H1 (cell line): Measurements from ENCODE around the gene TFRC. TPM values are rescaled to one million over a fixed set of nuclear protein-coding genes. Genes with fewer than 3 reads are reported as not detected.

Experiments used
- CTCF ChIA-PET: fragments of 300-600 bp; sonication (Branson Sonifier 250); formaldehyde crosslinking; loops from one replicate; lab custom pipeline; 2021; ENCODE audit not compliant: partially characterized antibody; lab: Charles Lee
- POLR2A ChIA-PET: fragments of 300-600 bp; sonication (Branson Sonifier 250); formaldehyde crosslinking; loops from one replicate; lab custom pipeline; 2021; ENCODE audit warnings: inconsistent platforms; ENCODE audit not compliant: partially characterized antibody; lab: Charles Lee
- DNase-seq, 2 experiments: peaks; one replicate each; pipeline versions ENCODE4 v3.0.0 to v3.0.0-alpha.2; 2010 to 2022; ENCODE audit warnings: low spot score in 2 of 2, low read depth in 1 of 2, mixed read lengths in 1 of 2
- FAIRE-seq: peaks from 2 replicates; lab custom pipeline; 2011; peaks lifted over from hg19 to GRCh38; lab: Jason Lieb, UNC
- H2AFZ ChIP-seq: 2 replicates; pipeline ENCODE4 v1.8.1; 2012; ENCODE audit warnings: low read length, inconsistent platforms
- H2AK5ac ChIP-seq: 2 replicates; pipeline ENCODE4 v1.6.1; 2013; ENCODE audit warnings: low read depth, low read length
- H2BK120ac ChIP-seq: replicated peaks from 2 replicates; pipeline ENCODE3; 2013; ENCODE audit warnings: low read depth, low read length, inconsistent platforms
- H2BK12ac ChIP-seq: 2 replicates; pipeline ENCODE4 v1.6.1; 2013; ENCODE audit warnings: low read depth, low read length
- H2BK15ac ChIP-seq: 2 replicates; pipeline ENCODE4 v1.6.1; 2013; ENCODE audit warnings: low read length
- H2BK20ac ChIP-seq: 2 replicates; pipeline ENCODE4 v1.6.1; 2013; ENCODE audit warnings: low read length
- H2BK5ac ChIP-seq: 2 replicates; pipeline ENCODE4 v1.6.1; 2013; ENCODE audit warnings: low read depth, low read length
- H3K14ac ChIP-seq: 2 replicates; pipeline ENCODE4 v1.6.1; 2013; ENCODE audit warnings: inconsistent platforms; ENCODE audit not compliant: insufficient read length
- H3K18ac ChIP-seq: 2 replicates; pipeline ENCODE4 v1.6.1; 2013; ENCODE audit warnings: low read length; ENCODE audit errors: extremely low read depth
- H3K23ac ChIP-seq: 2 replicates; pipeline ENCODE4 v1.6.1; 2013; ENCODE audit warnings: inconsistent platforms; ENCODE audit not compliant: insufficient read length
- H3K23me2 ChIP-seq: 2 replicates; pipeline ENCODE4 v1.6.1; 2013; ENCODE audit warnings: low read depth, low read length
- H3K27ac ChIP-seq: 2 replicates; pipeline ENCODE4 v1.6.1; 2011; ENCODE audit warnings: low read depth, low read length, inconsistent platforms
- H3K27me3 ChIP-seq, 4 experiments: replicated peaks in 1 of 4; 1 replicate in 1 of 4; 2 replicates in 3 of 4; pipeline versions ENCODE4 v1.6.1 to v1.8.1; 2011 to 2013; ENCODE audit warnings: low read length in 3 of 4, mild to moderate bottlenecking in 3 of 4, inconsistent platforms in 2 of 4, mixed read lengths in 2 of 4, moderate library complexity in 1 of 4; ENCODE audit not compliant: control insufficient read depth in 3 of 4, insufficient read depth in 3 of 4; ENCODE audit errors: extremely low read depth in 1 of 4
- H3K36me3 ChIP-seq, 4 experiments: 2 replicates each; pipeline versions ENCODE4 v1.6.1 to v1.8.1; 2011 to 2013; ENCODE audit warnings: mild to moderate bottlenecking in 4 of 4, low read length in 3 of 4, moderate library complexity in 2 of 4, control low read depth in 1 of 4, inconsistent platforms in 1 of 4; ENCODE audit not compliant: insufficient read depth in 4 of 4, control insufficient read depth in 2 of 4
- H3K4ac ChIP-seq: replicated peaks from 2 replicates; pipeline ENCODE3; 2013; ENCODE audit warnings: low read length, low read depth, mixed read lengths, inconsistent platforms; ENCODE audit not compliant: insufficient read length
- H3K4me1 ChIP-seq, 4 experiments: replicated peaks in 1 of 4; 1 replicate in 1 of 4; 2 replicates in 3 of 4; pipeline versions ENCODE4 v1.6.1 to v1.8.1; 2011 to 2013; ENCODE audit warnings: low read length in 3 of 4, inconsistent platforms in 2 of 4, mixed read lengths in 1 of 4; ENCODE audit not compliant: insufficient read depth in 4 of 4, control insufficient read depth in 3 of 4
- H3K4me2 ChIP-seq, 2 experiments: 2 replicates each; pipeline versions ENCODE4 v1.6.1 to v1.8.1; 2011 to 2013; ENCODE audit warnings: low read depth in 2 of 2, low read length in 2 of 2, control low read depth in 1 of 2, inconsistent platforms in 1 of 2, mild to moderate bottlenecking in 1 of 2; ENCODE audit not compliant: insufficient read depth in 1 of 2
- H3K4me3 ChIP-seq, 4 experiments: fragments of 200-600, 300-600 bp in 1 of 4; sonication (generic), shearing (Covaris generic), sonication (Bioruptor Twin) in 1 of 4; 2 replicates each; pipeline versions ENCODE4 v1.5.1 to v1.8.1; 2011 to 2016; ENCODE audit warnings: low read length in 4 of 4, low read depth in 3 of 4, control low read depth in 2 of 4, inconsistent platforms in 2 of 4, mild to moderate bottlenecking in 2 of 4, mixed read lengths in 1 of 4, moderate library complexity in 1 of 4; ENCODE audit not compliant: insufficient read depth in 2 of 4; ENCODE audit errors: extremely low read depth in 1 of 4
- H3K56ac ChIP-seq: replicated peaks from 2 replicates; pipeline ENCODE3; 2013; ENCODE audit warnings: low read depth, mild to moderate bottlenecking, mixed read lengths, low read length, inconsistent platforms; ENCODE audit not compliant: insufficient read length
- H3K79me1 ChIP-seq: 2 replicates; pipeline ENCODE4 v1.6.1; 2013; ENCODE audit warnings: low read depth, low read length, control low read depth
- H3K79me2 ChIP-seq, 2 experiments: 2 replicates each; pipeline versions ENCODE4 v1.6.1 to v1.8.1; 2012 to 2013; ENCODE audit warnings: low read length in 2 of 2, mild to moderate bottlenecking in 2 of 2, inconsistent platforms in 1 of 2; ENCODE audit not compliant: insufficient read depth in 2 of 2, control insufficient read depth in 1 of 2
- H3K9ac ChIP-seq, 4 experiments: replicated peaks in 1 of 4; 1 replicate in 1 of 4; 2 replicates in 3 of 4; pipeline versions ENCODE4 v1.6.1 to v1.8.1; 2011 to 2013; ENCODE audit warnings: low read depth in 3 of 4, low read length in 3 of 4, control low read depth in 2 of 4, mild to moderate bottlenecking in 2 of 4, moderate library complexity in 2 of 4, inconsistent platforms in 1 of 4; ENCODE audit errors: extremely low read depth in 1 of 4
- H3K9me3 ChIP-seq, 2 experiments: 2 replicates each; pipeline versions ENCODE4 v1.6.1 to v1.8.1; 2012 to 2013; ENCODE audit warnings: mild to moderate bottlenecking in 2 of 2, moderate library complexity in 2 of 2, control low read depth in 1 of 2, inconsistent platforms in 1 of 2, low read depth in 1 of 2, low read length in 1 of 2, mixed read lengths in 1 of 2; ENCODE audit not compliant: insufficient read depth in 2 of 2
- H4K20me1 ChIP-seq, 2 experiments: replicated peaks in 1 of 2; 2 replicates each; pipeline versions ENCODE3 to v1.8.1; 2011 to 2013; ENCODE audit warnings: inconsistent platforms in 2 of 2, low read length in 2 of 2, mild to moderate bottlenecking in 1 of 2; ENCODE audit not compliant: insufficient read depth in 2 of 2, control insufficient read depth in 1 of 2
- H4K5ac ChIP-seq: 2 replicates; pipeline ENCODE4 v1.6.1; 2013; ENCODE audit warnings: low read length, low read depth, mixed read lengths, inconsistent platforms; ENCODE audit not compliant: insufficient read length
- H4K8ac ChIP-seq: 2 replicates; pipeline ENCODE4 v1.8.0; 2013; ENCODE audit warnings: mild to moderate bottlenecking, moderate library complexity, low read length, inconsistent platforms; ENCODE audit not compliant: insufficient read depth; ENCODE audit errors: extremely low read depth
- H4K91ac ChIP-seq: replicated peaks from 2 replicates; pipeline ENCODE3; 2013; ENCODE audit warnings: low read length, mixed read lengths, inconsistent platforms; ENCODE audit not compliant: insufficient read length
- ASH2L ChIP-seq: fragments of 200-600, 300-600 bp; sonication (generic); IDR thresholded peaks from one replicate; pipeline ENCODE4 v1.7.1; 2017; ENCODE audit warnings: low read length
- CBX5 ChIP-seq: fragments of 300-800, 300-1000 bp; sonication (generic); IDR thresholded peaks from 2 replicates; pipeline ENCODE4 v1.7.1; 2016; ENCODE audit warnings: antibody characterized with exemption, low read length, low read depth
- RFX5 ChIP-seq: IDR thresholded peaks from 2 replicates; pipeline ENCODE4 v1.6.1; 2011; ENCODE audit warnings: low read depth, low read length, improper control_type of control experiment, borderline replicate concordance
- SIX5 ChIP-seq: IDR thresholded peaks from 2 replicates; pipeline ENCODE4 v1.6.1; 2011; ENCODE audit warnings: mild to moderate bottlenecking, low read depth, low read length
- WGBS, 2 experiments: shearing (Covaris generic) in 1 of 2; methylation state at CpG; one replicate each; pipeline versions ENCODE4 v1.1.6 to v1.1.7; 2013 to 2015; ENCODE audit warnings: low lambda C conversion rate in 2 of 2, mixed read lengths in 2 of 2, inconsistent platforms in 1 of 2, low coverage in 1 of 2, missing lambda C conversion rate in 1 of 2; ENCODE audit not compliant: insufficient replicate concordance in 2 of 2, insufficient coverage in 1 of 2, insufficient read length in 1 of 2; ENCODE audit errors: extremely low coverage in 1 of 2, missing lambda C conversion rate in 1 of 2; 5-methylcytosine and 5-hydroxymethylcytosine counted together
- polyA plus RNA-seq, 7 experiments: library from polyadenylated mRNA; depleted of rRNA in 3 of 7; stranded (reverse) in 5 of 7; unstranded in 2 of 7; fragments of >200 nt in 5 of 7; fragments of 200-250 nt in 2 of 7; gene quantifications; 1 replicate in 5 of 7; 2 replicates in 1 of 7; 4 replicates in 1 of 7; pipeline versions ENCODE4 v1.2.1 to v1.2.3, GENCODE V29; 2011 to 2013; ENCODE audit warnings: missing spikeins in 2 of 7, mixed read lengths in 2 of 7
- total RNA-seq: library from RNA; stranded (reverse); fragmentation: NEBNext Ultra II Directional; extraction: Animal tissue kit (Norgen Biotek cat#: 25700); gene quantifications from 2 replicates; pipeline ENCODE4 v1.2.1, GENCODE V29; 2021

The TFRC gene
- total and polyA plus RNA-seq, 2 of the 8 experiments (the other 6 are each of a cell fraction or from before 2014, with no cell fraction given): 67.3 to 161 TPM

GRCh38 chr3:196115678-196116083, 33.8 kb upstream of the TFRC start:
- H4K20me1 ChIP-seq: no peaks in the 10 kb centered on the region
- CTCF ChIA-PET: interaction anchor here (1.4 kb wide), 1 partner anchor 24 kb away, joined by 4 read pairs; no protein-coding TSS in a partner anchor
- H3K9ac ChIP-seq: no peak overlapping the region
- no peaks in the 10 kb centered on the region; a peak in 1 of 7 replicates for H3K4me1 ChIP-seq
- H3K27ac ChIP-seq: no peak overlapping the region
- no peaks in the 10 kb centered on the region for H3K9me3 ChIP-seq
- no peak overlapping the region for H4K8ac ChIP-seq
- no peak overlapping the region for H4K91ac ChIP-seq
- no peak overlapping the region for H2BK5ac ChIP-seq
- no peak overlapping the region for H3K4me3 ChIP-seq
- FAIRE-seq (no peak), DNase-seq (no peak)
- no peak overlapping the region for H2BK20ac ChIP-seq
- no peak overlapping the region for H3K18ac ChIP-seq
- no peak overlapping the region for H2BK12ac ChIP-seq
- TF ChIP-seq SIX5 (no peak), CBX5 (no peak), RFX5 (no peak), ASH2L (no peak)
- H3K36me3 ChIP-seq: no peaks in the 10 kb centered on the region
- no peak overlapping the region for H3K4me2 ChIP-seq
- no peak overlapping the region; the same call in 1 of the 2 replicates for H2AFZ ChIP-seq
- no peak overlapping the region for H3K4ac ChIP-seq
- H3K56ac ChIP-seq: no peak overlapping the region
- H3K23ac ChIP-seq: no peak overlapping the region
- H2BK120ac ChIP-seq: no peak overlapping the region
- H3K79me1 ChIP-seq: no peaks in the 10 kb centered on the region
- WGBS, 2 experiments: 82% methylated on average over 3 of the region's 3 CpGs; no CpG with 5 or more reads in 1 of the 2 experiments
- H3K79me2 ChIP-seq: no peaks in the 10 kb centered on the region
- H2AK5ac ChIP-seq: no peak overlapping the region
- H4K5ac ChIP-seq: no peak overlapping the region
- H3K14ac ChIP-seq: no peak overlapping the region
- no peak overlapping the region for H2BK15ac ChIP-seq
- POLR2A ChIA-PET: no interaction called here
- H3K27me3 ChIP-seq: no peaks in the 10 kb centered on the region
- no peaks in the 10 kb centered on the region for H3K23me2 ChIP-seq
